DMS53 (cell line): ENCODE results near the gene GSTM4.
A peak's percentile ranks its signal among the peaks of the same experiment; 100 is the strongest.
"Not testable (repeated sequence)": the region's sequence is repeated elsewhere in the genome, so short reads cannot be mapped to it uniquely, and the experiment has no call there.

Experiments
- DNase-seq: peaks from one replicate; lab custom pipeline; 2025; lab: John Stamatoyannopoulos, UW

GSTM4 gene

GRCh38 chr1:109639063-109639840, 16.6 kb upstream of the GSTM4 start:
- DNase-seq, result no peak

DNA sequence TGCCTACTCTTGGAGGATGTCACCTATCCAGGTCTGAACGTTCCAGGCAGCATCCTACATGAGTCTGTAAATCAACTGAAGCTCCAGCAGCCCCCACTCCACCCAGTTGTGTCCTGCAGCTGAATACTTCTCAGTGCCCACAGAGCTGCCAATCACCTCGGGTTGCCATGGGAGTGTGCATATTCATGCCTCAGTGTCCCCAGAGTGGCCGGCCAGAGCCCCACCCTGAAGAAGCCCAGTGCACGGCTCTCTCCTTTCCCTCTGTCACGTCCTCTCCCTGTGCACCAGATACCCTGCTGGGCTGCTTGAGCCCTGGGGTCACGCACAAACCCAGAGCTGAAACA, 16.1 kb upstream of the GSTM4 start:
- DNase-seq, result no peak

GRCh38 chr1:109640285-109640865, 15.5 kb upstream of the GSTM4 start:
- peak; percentile 78 for DNase-seq

DNA sequence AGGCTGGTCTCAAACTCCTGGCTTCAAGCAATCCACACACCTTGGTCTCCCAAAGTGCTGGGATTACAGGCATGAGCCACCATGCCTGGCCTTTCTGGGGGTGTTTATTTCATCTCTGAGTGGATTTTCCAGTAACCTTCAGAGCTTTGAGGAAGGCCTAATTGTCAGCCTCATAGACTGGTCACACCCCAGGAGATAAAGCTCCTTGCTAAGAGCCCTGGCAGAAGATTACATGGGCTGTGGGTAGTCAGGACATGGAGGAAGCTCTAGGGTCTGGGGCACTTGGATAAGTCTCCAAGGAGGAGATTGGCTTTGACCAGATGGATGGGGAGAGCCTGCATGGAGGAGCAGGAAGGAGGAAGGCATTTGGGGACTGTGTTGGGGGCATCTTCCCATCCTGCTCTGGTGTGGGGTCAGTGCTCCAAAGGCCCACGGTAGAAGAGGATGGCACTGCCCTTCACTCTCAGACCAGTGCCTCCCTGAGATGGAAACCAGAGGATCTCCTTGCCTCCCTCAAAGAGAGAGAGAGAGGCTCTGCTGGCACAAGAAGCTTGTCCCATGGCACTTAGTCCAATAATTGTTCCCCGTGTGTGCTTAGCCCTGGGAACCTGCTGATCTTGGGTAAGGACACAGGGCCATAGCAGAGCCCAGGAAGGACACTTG, 14.7 kb upstream of the GSTM4 start:
- no peak for DNase-seq

- no peak for DNase-seq
Observed at GRCh38 chr1:109641861-109642260, 14.0 kb upstream of the GSTM4 start.

- DNase-seq, result no peak
Observed at GRCh38 chr1:109642626-109643025, 13.3 kb upstream of the GSTM4 start.

DNA sequence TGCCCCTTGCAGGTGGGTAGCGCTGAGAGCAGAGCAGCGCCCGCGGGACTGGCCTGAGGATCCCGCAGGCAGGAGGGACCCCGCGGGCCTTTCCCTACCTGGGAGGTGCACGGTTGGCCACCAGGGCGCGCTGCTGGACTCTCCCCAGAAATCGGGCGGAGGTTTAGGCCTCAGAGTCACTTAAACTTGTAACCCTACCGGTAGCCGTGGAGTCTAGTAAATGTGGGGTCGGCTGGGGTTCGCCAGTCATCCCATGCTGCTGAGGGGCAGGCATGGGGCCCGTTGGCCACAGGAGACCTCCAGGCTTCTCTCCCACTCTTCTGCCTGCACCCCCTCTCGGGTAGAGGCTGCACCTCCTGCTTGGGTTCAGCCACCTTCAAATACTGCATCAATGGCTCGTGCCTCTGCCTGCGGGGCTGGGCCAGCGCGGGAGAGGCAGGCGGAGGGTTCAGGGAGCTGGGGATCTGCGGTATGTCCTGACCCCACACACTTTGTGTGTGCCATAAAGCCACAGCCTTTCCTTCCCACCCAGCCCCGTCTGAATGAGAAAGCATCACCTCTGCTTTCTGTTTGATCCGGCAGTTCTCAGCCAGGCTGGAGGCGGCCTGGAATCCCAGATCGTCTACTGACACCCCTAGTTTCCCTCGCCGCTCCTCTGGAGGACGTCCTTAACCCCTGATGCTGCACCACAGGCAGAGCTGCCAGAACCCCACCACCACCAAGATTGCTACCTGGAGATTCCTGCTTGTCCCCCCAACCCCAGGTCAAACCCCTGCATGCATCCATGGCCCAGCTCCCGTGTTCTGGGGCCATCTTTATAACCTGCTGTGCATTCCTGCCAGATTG, 12.3 kb upstream of the GSTM4 start:
- peak; percentile 86 for DNase-seq

DNA sequence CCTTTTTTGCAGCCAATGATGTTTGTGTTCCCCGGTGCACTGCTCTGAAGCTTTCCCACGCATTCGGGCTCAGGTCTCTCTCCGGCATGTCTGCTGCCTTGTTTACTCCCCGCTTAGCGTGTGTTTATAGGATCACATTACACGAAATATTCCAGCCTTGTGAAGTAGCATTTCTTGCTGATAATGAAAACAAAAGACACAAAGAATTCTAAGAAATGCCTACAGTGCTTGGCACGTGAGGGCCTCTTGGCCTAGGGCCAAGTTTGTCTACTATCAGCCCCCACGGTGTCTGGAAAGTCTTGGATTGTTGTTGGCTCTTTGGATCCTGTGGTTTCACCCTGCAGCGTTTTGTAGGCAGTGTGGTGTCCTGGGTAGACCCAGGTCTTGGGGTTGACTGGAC, 11.2 kb upstream of the GSTM4 start:
- DNase-seq, result no peak

DNA sequence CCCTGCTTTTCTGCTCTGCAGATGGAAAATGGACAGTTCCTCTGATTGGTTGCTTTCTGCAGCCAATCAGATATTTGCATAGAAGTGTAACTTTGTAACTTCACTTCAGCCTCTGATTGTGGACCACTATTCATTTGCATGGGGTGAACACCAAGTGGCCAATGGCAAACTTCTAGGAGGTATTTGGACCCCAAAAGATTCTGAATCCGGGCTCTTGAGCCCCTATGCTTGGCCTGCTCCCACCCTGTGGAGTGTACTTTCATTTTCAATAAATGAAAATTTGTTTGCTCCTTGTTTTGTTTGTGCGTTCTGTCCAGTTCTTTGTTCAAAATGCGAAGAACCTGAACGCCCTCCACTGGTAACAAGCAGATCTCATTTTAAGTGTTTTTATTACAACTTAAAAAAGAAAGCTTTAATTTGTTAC, 6.4 kb upstream of the GSTM4 start:
- no peak for DNase-seq

DNA sequence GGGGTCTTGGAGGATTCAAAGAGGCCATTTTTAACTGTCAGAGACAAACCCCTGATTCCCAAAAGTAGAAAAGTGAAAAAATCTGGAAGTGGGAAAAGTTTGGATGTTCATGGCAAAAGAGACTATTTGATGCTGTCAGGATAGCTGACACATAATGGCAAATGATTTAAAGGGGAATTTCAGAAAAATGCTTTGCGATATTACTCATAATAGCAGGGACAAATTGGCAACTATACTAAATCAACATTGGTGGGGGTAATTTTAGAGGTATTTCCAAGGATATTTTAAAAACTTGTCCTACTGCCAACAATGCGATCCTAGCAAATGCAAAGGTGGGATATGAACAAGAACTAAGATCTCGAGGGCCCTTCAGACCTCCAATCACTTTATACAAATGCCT, 5.3 kb upstream of the GSTM4 start:
- DNase-seq, result no peak

DNA sequence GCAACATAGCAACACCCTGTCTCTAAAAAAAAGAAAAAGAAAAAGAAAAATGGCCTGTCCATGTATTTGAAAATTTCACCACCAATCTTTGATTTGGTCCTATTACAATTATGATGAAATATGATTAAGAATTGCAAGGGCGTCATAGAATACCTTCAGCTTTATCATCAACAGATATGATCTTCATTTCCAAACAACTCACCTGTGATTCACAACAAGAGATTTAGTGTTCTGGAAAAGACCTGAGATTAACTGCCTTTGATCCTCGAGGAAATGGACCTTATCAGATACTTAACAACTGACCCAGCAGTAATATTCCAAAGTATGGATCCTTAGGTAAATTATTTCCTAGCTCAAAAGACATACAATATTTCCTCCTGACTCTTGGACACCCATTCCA, 3.5 kb upstream of the GSTM4 start:
- no peak for DNase-seq

DNA sequence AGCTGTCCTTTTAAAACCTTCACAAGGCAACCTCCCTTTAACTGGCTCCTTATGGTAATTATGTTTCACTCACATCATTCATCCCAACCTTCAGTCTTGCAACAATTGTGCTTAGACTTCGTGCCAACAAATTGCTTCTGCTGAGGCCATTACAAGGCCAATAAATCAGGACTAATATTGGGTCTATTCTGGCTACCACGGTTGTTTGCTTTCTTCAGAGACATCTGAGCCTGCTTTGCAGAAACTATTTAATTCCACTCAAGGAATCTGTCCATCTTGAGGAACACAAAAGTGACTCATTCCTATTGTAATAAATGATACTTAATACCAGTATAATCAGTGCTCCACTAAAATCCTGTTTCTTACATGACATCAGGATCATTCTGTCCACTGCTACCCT, 2.6 kb upstream of the GSTM4 start:
- DNase-seq, result no peak

DNA sequence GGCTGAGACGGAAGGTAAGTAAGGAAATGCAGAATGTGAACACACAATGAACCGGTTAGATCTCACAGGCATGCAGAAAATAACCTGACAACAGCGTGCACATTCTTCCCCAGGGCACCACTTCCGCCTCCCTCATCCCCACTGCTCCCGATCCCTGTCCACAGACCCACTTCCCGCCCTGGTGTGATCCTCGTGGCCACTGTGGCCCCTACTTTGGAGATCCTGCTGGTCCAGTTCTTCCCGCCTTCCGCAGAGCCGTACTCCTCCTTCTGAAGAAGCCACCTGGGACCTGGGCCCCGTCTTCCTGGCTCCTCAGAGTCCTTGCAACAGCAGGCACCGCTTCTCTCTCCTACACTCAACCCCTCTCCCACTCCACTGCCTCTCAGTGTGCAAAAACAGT, 1.4 kb upstream of the GSTM4 start:
- DNase-seq, result no peak

DNA sequence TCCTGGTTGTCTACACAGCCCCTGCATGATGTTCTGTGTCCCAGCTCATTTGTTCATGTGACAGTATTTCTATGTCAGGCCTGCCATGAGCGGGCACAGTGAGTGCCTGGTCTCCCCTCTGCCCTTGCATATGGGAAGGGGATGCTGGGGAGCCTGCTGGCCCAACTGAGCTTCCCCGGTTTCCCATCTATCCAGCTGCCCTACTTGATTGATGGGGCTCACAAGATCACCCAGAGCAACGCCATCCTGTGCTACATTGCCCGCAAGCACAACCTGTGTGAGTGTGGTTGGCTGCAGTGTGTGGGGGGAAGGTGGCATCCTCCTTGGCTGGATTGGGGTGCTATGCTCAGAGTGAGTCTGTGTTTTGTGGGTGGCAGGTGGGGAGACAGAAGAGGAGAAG, 1.5 kb downstream of the GSTM4 start:
- DNase-seq, result no peak

- DNase-seq, result no peak
Observed at GRCh38 chr1:109657970-109658369, 2.1 kb downstream of the GSTM4 start.

DNA sequence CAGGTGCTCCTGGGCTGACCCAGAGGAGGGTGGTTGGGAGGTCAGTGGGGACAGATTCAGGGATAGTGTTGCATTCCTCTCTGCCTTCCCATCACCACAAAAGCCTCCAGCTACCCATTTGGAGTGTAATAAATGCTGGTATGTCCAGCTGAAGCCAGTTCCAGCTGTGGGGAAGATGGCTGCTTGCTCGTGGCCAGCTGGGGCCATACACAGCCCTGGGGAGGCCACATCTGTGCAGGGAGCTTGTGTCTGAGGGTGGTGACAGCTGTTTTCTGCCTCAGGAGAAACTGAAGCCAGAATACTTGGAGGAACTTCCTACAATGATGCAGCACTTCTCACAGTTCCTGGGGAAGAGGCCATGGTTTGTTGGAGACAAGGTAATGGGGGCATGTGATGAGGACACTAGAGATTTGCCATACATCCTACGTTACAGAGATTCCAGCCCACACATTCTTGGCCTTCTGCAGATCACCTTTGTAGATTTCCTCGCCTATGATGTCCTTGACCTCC, 2.7 kb downstream of the GSTM4 start:
- no peak for DNase-seq

DNA sequence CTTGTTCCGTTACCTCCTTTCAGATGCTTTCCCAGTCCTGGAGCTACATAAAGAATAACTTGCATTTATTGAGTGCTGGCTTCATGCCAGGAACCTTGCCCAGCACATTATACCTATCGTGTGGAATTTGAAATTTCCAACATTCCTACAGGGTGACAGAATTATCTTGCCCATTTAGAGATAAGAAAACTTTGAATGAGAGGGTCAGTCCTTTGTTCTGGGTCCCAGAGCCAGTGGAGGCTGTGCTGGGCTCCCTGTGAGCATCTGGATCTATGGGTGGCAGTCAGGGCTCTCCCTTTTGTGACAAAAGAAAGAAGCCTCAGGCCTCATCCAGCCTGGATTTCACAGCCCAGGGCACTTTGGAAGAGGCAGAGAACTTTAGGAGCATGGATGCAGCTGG, 3.2 kb downstream of the GSTM4 start:
- DNase-seq, result no peak

GRCh38 chr1:109659997-109660690, 4.2 kb downstream of the GSTM4 start:
- no peak for DNase-seq

GRCh38 chr1:109660691-109661026, 4.8 kb downstream of the GSTM4 start:
- DNase-seq, result not testable (repeated sequence)

DNA sequence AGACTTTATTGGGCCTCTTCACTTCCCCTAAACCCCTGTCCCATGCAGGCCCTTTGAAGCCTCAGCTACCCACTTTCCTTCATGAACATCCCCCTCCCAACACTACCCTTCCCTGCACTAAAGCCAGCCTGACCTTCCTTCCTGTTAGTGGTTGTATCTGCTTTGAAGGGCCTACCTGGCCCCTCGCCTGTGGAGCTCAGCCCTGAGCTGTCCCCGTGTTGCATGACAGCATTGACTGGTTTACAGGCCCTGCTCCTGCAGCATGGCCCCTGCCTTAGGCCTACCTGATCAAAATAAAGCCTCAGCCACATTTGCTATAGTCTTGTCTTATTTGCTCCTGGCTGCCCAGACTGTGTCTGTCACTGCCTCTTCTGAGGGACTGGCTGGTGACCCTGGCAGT, 5.5 kb downstream of the GSTM4 start:
- DNase-seq, result no peak

- no peak for DNase-seq
Observed at GRCh38 chr1:109664671-109665070, 8.8 kb downstream of the GSTM4 start.
